SU-DHL-6 (cell line): Measurements from ENCODE around the gene TTLL1.
A peak's percentile ranks its signal among the peaks of the same experiment; 100 is the strongest.
"Not testable (repeated sequence)": the region's sequence is repeated elsewhere in the genome, so short reads cannot be mapped to it uniquely, and the experiment has no call there.

Experiments
- H2AFZ ChIP-seq: fragments of 200-600 bp; sonication (generic); 2 replicates; pipeline ENCODE4 v1.6.1; 2014; ENCODE audit warnings: low read depth, mild to moderate bottlenecking, moderate library complexity, mixed read lengths, antibody characterized with exemption, low read length; ENCODE audit not compliant: severe bottlenecking
- H3F3A ChIP-seq: fragments of 200-600 bp; shearing (Covaris generic); 2 replicates; pipeline ENCODE4 v1.6.0; 2016; ENCODE audit warnings: antibody characterized with exemption, mild to moderate bottlenecking; ENCODE audit not compliant: insufficient read depth
- H3K27ac ChIP-seq: fragments of 200-600 bp; sonication (generic); 2 replicates; pipeline ENCODE4 v1.5.1; 2016; ENCODE audit warnings: low read depth, mild to moderate bottlenecking, low read length, moderate library complexity, mixed read lengths
- H3K27me3 ChIP-seq: fragments of 200-600 bp; sonication (generic), shearing (Covaris generic); 2 replicates; pipeline ENCODE4 v1.6.0; 2014; ENCODE audit warnings: mild to moderate bottlenecking, low read length
- H3K36me3 ChIP-seq: fragments of 200-600 bp; sonication (generic); 2 replicates; pipeline ENCODE4 v1.6.1; 2014; ENCODE audit warnings: mild to moderate bottlenecking, low read length, mixed read lengths
- H3K4me2 ChIP-seq: fragments of 300-600, 200-600 bp; shearing (Covaris generic), sonication (generic); 2 replicates; pipeline ENCODE4 v1.6.0; 2014; ENCODE audit warnings: low read length, low read depth, mild to moderate bottlenecking; ENCODE audit not compliant: poor library complexity, severe bottlenecking
- H3K4me3 ChIP-seq: fragments of 200-600 bp; sonication (generic); 2 replicates; pipeline ENCODE4 v1.5.1; 2014; ENCODE audit warnings: antibody characterized with exemption, low read length, mild to moderate bottlenecking, mixed read lengths; ENCODE audit not compliant: insufficient read depth, poor library complexity, severe bottlenecking
- H3K79me2 ChIP-seq: fragments of 200-600 bp; sonication (generic); 2 replicates; pipeline ENCODE4 v1.6.1; 2014; ENCODE audit warnings: mild to moderate bottlenecking, low read length, moderate library complexity; ENCODE audit not compliant: insufficient read depth
- H3K9ac ChIP-seq: fragments of 200-600 bp; sonication (generic); 2 replicates; pipeline ENCODE4 v1.7.0; 2014; ENCODE audit warnings: mild to moderate bottlenecking, low read length
- H3K9me2 ChIP-seq: fragments of 200-600 bp; sonication (generic); replicated peaks from 2 replicates; pipeline ENCODE4 v1.6.1; 2014; ENCODE audit warnings: low read length; ENCODE audit not compliant: insufficient read depth
- H3K9me3 ChIP-seq: fragments of 200-600 bp; sonication (generic); 2 replicates; pipeline ENCODE4 v1.6.1; 2014; ENCODE audit warnings: low read length, mixed read lengths; ENCODE audit not compliant: insufficient read depth
- H4K20me1 ChIP-seq: fragments of 200-600 bp; sonication (generic); 2 replicates; pipeline ENCODE4 v1.6.1; 2014; ENCODE audit warnings: low read depth, mild to moderate bottlenecking, antibody characterized with exemption, low read length, moderate library complexity, mixed read lengths
- EZH2phosphoT487 ChIP-seq: fragments of 200-600 bp; sonication (generic), shearing (Covaris generic); conservative IDR thresholded peaks from 2 replicates; pipeline ENCODE4 v1.6.1; 2018; ENCODE audit warnings: mild to moderate bottlenecking, antibody characterized with exemption, low read length, moderate library complexity, mixed read lengths
- TF ChIP-seq, protein P1 (sequence below): fragments of 200-600 bp; sonication (generic); IDR thresholded peaks from one replicate; pipeline ENCODE4 v1.5.1; 2017; ENCODE audit warnings: antibody characterized with exemption, mild to moderate bottlenecking, low read length, moderate library complexity; ENCODE audit not compliant: insufficient read depth, poor library complexity, severe bottlenecking

Gene TTLL1

DNA sequence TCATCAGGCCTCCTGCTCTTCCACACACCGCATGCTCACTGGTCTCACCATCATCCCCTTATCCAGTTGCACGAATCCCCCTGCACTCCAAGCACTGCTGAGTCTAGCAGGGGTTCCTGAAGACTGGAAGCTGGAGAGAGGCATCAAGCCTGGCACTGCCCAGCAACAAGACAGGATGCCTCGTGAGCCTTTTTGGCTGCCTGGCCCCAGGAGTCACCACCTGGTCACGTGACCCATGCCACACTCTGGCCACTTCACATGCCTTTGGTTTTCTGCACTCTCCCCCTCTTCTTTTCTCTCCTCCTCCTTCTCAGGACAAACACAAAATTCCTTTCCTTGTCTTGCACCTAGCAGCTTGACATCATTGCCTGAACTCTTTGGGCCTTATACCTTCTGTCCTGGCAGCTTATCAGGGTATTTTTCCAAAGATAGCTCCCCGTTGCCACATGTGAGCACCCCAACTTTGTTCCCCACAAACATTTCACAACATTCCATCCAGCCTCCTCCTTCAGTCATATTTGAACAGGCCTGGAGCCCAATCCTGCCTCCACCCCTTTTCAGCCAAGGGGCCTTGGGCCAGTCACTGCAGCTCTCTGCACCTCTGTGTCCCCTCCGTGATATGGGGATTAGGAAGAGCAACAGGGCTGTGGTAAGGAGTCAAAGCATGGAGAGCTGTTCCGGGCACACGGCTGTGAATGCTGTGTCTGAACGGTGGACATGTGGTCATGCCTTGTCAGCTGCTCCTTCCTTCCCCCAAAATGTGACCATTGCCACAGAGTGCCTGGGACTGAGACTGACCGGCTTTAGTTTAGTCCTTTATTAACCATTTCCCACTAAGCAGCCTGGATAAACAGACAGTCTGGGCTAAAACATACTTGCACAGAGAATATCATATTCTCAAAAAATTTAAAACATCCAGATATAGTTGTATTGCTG is 71.4 kb downstream of the TTLL1 start:
- H3F3A ChIP-seq, result no peaks in the 10 kb centered on the region
- no peaks in the 10 kb centered on the region for H3K9me2 ChIP-seq
- no peak overlapping the region for H2AFZ ChIP-seq
- no peaks in the 10 kb centered on the region for H3K27me3 ChIP-seq
- H4K20me1 ChIP-seq, result 0 out of 2 replicates have a peak, but pooled peaks cover 5% of the 10 kb centered on the region
- H3K79me2 ChIP-seq, result peaks cover 12% of the 10 kb centered on the region
- TF ChIP-seq, protein P1, sequence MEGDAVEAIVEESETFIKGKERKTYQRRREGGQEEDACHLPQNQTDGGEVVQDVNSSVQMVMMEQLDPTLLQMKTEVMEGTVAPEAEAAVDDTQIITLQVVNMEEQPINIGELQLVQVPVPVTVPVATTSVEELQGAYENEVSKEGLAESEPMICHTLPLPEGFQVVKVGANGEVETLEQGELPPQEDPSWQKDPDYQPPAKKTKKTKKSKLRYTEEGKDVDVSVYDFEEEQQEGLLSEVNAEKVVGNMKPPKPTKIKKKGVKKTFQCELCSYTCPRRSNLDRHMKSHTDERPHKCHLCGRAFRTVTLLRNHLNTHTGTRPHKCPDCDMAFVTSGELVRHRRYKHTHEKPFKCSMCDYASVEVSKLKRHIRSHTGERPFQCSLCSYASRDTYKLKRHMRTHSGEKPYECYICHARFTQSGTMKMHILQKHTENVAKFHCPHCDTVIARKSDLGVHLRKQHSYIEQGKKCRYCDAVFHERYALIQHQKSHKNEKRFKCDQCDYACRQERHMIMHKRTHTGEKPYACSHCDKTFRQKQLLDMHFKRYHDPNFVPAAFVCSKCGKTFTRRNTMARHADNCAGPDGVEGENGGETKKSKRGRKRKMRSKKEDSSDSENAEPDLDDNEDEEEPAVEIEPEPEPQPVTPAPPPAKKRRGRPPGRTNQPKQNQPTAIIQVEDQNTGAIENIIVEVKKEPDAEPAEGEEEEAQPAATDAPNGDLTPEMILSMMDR, result no peak
- TF ChIP-seq EZH2phosphoT487, result no peak
- no peak overlapping the region for H3K4me2 ChIP-seq
- no peaks in the 10 kb centered on the region for H3K9me3 ChIP-seq
- no peak overlapping the region for H3K4me3 ChIP-seq
- H3K36me3 ChIP-seq, result no peaks in the 10 kb centered on the region
- H3K27ac ChIP-seq, result no peak overlapping the region
- no peak overlapping the region for H3K9ac ChIP-seq

GRCh38 chr22:43016150-43016549 is 73.0 kb downstream of the TTLL1 start:
- H3K9ac ChIP-seq, H3K27ac ChIP-seq, H3K36me3 ChIP-seq, H2AFZ ChIP-seq, H3K27me3 ChIP-seq, H3F3A ChIP-seq, H3K9me2 ChIP-seq, H4K20me1 ChIP-seq, H3K9me3 ChIP-seq, H3K4me3 ChIP-seq: not testable (repeated sequence)
- Histone ChIP-seq H3K4me2 (peak overlapping the region; percentile 98), H3K79me2 (peaks cover 21% of the 10 kb centered on the region)

DNA sequence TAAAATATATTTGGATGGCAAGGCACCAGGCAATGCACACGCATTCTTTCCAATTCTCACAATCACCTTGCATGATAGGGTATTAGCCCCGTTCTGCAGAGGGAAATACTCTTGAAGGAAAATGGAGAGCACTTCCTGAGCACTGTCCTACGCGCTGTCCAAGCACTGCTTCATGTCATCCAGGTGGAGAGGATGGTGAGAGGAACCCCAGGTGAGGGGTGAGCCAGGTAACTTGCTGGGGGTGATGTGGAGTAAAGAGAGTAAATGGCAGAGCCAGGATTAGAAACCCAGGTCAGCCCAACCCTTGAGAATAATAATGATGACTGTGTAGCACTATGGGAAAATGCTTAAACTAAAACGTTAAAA is 73.5 kb downstream of the TTLL1 start:
- Histone ChIP-seq H3K79me2 (peaks cover 26% of the 10 kb centered on the region), H3K36me3 (no peaks in the 10 kb centered on the region), H2AFZ (peak overlapping the region; percentile 100), H3K27ac (no peak overlapping the region), H3F3A (no peaks in the 10 kb centered on the region), H3K4me3 (peak overlapping the region; percentile 65), H3K9me2 (no peaks in the 10 kb centered on the region), H3K27me3 (no peaks in the 10 kb centered on the region), H3K4me2 (peak overlapping the region; percentile 98), H4K20me1 (0 out of 2 replicates have a peak, but pooled peaks cover 5% of the 10 kb centered on the region), H3K9ac (peak overlapping the region; percentile 61), H3K9me3 (no peaks in the 10 kb centered on the region)
- no peak for TF ChIP-seq EZH2phosphoT487
- TF ChIP-seq, protein P1, result no peak
